Stomach (tissue), 9 donors: ENCODE measurements around the gene DNAJB13. TPM values are rescaled to one million over a fixed set of nuclear protein-coding genes. Genes with fewer than 3 reads are reported as not detected.

Experiments
- DNase-seq, 2 donors: peaks; one replicate each; pipeline versions ENCODE4 v3.0.0 to v3.0.0-alpha.2; 2013 to 2019
- H3K27ac ChIP-seq, 5 donors: fragments of 200-600 bp in 4 of 5; sonication (generic) in 4 of 5; one replicate each; pipeline ENCODE4 v1.5.1; 2013 to 2019; ENCODE audit warnings: mild to moderate bottlenecking in 1 of 5, moderate library complexity in 1 of 5
- H3K27me3 ChIP-seq, 3 donors: fragments of 200-600 bp; sonication (generic); one replicate each; pipeline ENCODE4 v1.5.1; 2017 to 2019; ENCODE audit warnings: mixed run types in 1 of 3
- H3K36me3 ChIP-seq, 4 donors: fragments of 200-600 bp; sonication (generic); 1 replicate in 3 of 4; 2 replicates in 1 of 4; pipeline ENCODE4 v1.5.1; 2016 to 2019
- H3K4me1 ChIP-seq, 4 donors: fragments of 200-600 bp; sonication (generic); one replicate each; pipeline ENCODE4 v1.5.1; 2016 to 2019
- H3K4me3 ChIP-seq, 4 donors: fragments of 200-600 bp; sonication (generic) in 3 of 4; one replicate each; pipeline ENCODE4 v1.5.1; 2016 to 2019; ENCODE audit warnings: mild to moderate bottlenecking in 1 of 4
- H3K9me3 ChIP-seq, 4 donors: fragments of 200-600 bp; sonication (generic); one replicate each; pipeline ENCODE4 v1.5.1; 2016 to 2019
- CTCF ChIP-seq, 7 experiments: fragments of 450-650 bp in 4 of 7; fragments of 200-600 bp in 3 of 7; sonication (generic) in 3 of 7; IDR thresholded peaks; one replicate each; pipeline ENCODE4 v1.5.1; 2016 to 2019; ENCODE audit warnings: antibody characterized with exemption in 7 of 7, control low read depth in 2 of 7, mild to moderate bottlenecking in 1 of 7
- EP300 ChIP-seq: sonication (generic); formaldehyde crosslinking; IDR thresholded peaks from one replicate; pipeline ENCODE4 v1.6.1; 2017; ENCODE audit warnings: antibody characterized with exemption
- POLR2A ChIP-seq, 4 donors: fragments of 450-650 bp; IDR thresholded peaks; one replicate each; pipeline ENCODE4 v1.6.1; 2016; ENCODE audit warnings: antibody characterized with exemption in 4 of 4, control low read depth in 2 of 4, mild to moderate bottlenecking in 1 of 4, moderate library complexity in 1 of 4
- POLR2AphosphoS5 ChIP-seq, 3 donors: sonication (generic); formaldehyde crosslinking; IDR thresholded peaks; one replicate each; pipeline ENCODE4 v1.6.1; 2016; ENCODE audit warnings: antibody characterized with exemption in 3 of 3
- WGBS, 5 donors: extraction: QIAGEN DNeasy Blood & Tissue Kit in 3 of 5; methylation state at CpG; one replicate each; pipeline versions ENCODE4 v1.1.5 to v1.1.7; 2013 to 2018; 5-methylcytosine and 5-hydroxymethylcytosine counted together
- intact Hi-C: fragments of 100-400 bp; cut with DNase I; formaldehyde crosslinking; loops from one replicate; pipeline ENCODE4 v1.15.1; 2023; ENCODE audit warnings: low total_unique reads
- polyA plus RNA-seq, 3 donors: library from polyadenylated mRNA; stranded (reverse); fragments of 200-250 nt; gene quantifications; one replicate each; pipeline ENCODE4 v1.2.3, GENCODE V29; 2013
- total RNA-seq, 5 donors: library from RNA; depleted of rRNA; stranded (reverse); fragments of >200 nt; gene quantifications; one replicate each; pipeline versions ENCODE4 v1.1.0 to v1.2.3, GENCODE V29; 2014 to 2016
- donor health status: healthy with polysubstance abuse.
- donor health status: Bipolar disorder and iron deficiency.
- donor health status: healthy.

Gene DNAJB13
- total and polyA plus RNA-seq, 8 donors, result 0.28 TPM; not detected in 7

GRCh38 chr11:73913472-73913871 is 37.4 kb upstream of the DNAJB13 start:
- intact Hi-C loops, result no loop called here
- peaks cover 28 to 99% (median 94%) of the 10 kb centered on the region in 4 donors for H3K36me3 ChIP-seq

GRCh38 chr11:73914284-73914683 is 36.5 kb upstream of the DNAJB13 start:
- intact Hi-C loops, result no loop called here
- Histone ChIP-seq H3K9me3 (no peaks in the 10 kb centered on the region), H3K27ac (no peak overlapping the region), H3K36me3 (peaks cover 34 to 100% (median 98%) of the 10 kb centered on the region in 4 donors), H3K4me3 (no peak overlapping the region), H3K27me3 (no peaks in the 10 kb centered on the region), H3K4me1 (no peaks in the 10 kb centered on the region)
- WGBS, 5 donors, result 51 to 63% (median 58%) methylated on average over 4 of the region's 4 CpGs
- DNase-seq, result no peak
- TF ChIP-seq CTCF (IDR thresholded peaks at IDR 0.05) (no peak), POLR2AphosphoS5 (IDR thresholded peaks at IDR 0.05) (no peak), POLR2A (IDR thresholded peaks at IDR 0.05) (no peak)

More at GRCh38 chr11:73913472-73913871, 37.4 kb upstream of the DNAJB13 start:
- no peak for DNase-seq
- Histone ChIP-seq H3K27me3 (no peaks in the 10 kb centered on the region), H3K9me3 (no peaks in the 10 kb centered on the region), H3K4me3 (no peak overlapping the region), H3K4me1 (no peaks in the 10 kb centered on the region), H3K27ac (no peak overlapping the region)
- TF ChIP-seq POLR2AphosphoS5 (IDR thresholded peaks at IDR 0.05) (no peak), CTCF (IDR thresholded peaks at IDR 0.05) (no peak), EP300 (no peak), POLR2A (IDR thresholded peaks at IDR 0.05) (no peak)

- 51 to 69% (median 65%) methylated on average over 1 of the region's 1 CpG for WGBS, 5 donors
- intact Hi-C loops, result no loop called here
- H3K36me3 ChIP-seq, result peaks cover 31 to 100% (median 98%) of the 10 kb centered on the region in 4 donors
- H3K9me3 ChIP-seq, result no peaks in the 10 kb centered on the region
- H3K27me3 ChIP-seq, result no peaks in the 10 kb centered on the region
- no peak for TF ChIP-seq EP300
- DNase-seq, result peak in 1 of 2 donors; percentile 6
- no peaks in the 10 kb centered on the region for H3K4me1 ChIP-seq
- H3K27ac ChIP-seq, result no peak overlapping the region
- H3K4me3 ChIP-seq, result no peak overlapping the region
Observed at GRCh38 chr11:73916435-73916834, 34.4 kb upstream of the DNAJB13 start.

GRCh38 chr11:73921180-73921579 is 29.6 kb upstream of the DNAJB13 start:
- 92 to 100% (median 95%) methylated on average over 4 of the region's 4 CpGs for WGBS, 5 donors
- Histone ChIP-seq H3K27me3 (no peaks in the 10 kb centered on the region), H3K4me1 (no peaks in the 10 kb centered on the region), H3K9me3 (no peaks in the 10 kb centered on the region), H3K36me3 (peaks cover 29 to 100% (median 90%) of the 10 kb centered on the region in 4 donors), H3K4me3 (no peak overlapping the region), H3K27ac (no peak overlapping the region)
- DNase-seq, result no peak
- intact Hi-C loops, result no loop called here
- TF ChIP-seq POLR2A (IDR thresholded peaks at IDR 0.05), result no peak
- TF ChIP-seq CTCF (IDR thresholded peaks at IDR 0.05), result no peak
- TF ChIP-seq POLR2AphosphoS5 (IDR thresholded peaks at IDR 0.05), result no peak
- TF ChIP-seq EP300, result no peak

- Histone ChIP-seq H3K27me3 (no peaks in the 10 kb centered on the region), H3K4me3 (no peak overlapping the region), H3K9me3 (no peaks in the 10 kb centered on the region), H3K27ac (no peak overlapping the region), H3K36me3 (peaks cover 29 to 99% (median 92%) of the 10 kb centered on the region in 4 donors), H3K4me1 (peaks cover 0 to 6% (median 0%) of the 10 kb centered on the region in 4 donors)
- no peak for DNase-seq
- intact Hi-C loops, result no loop called here
- TF ChIP-seq EP300 (no peak), POLR2AphosphoS5 (IDR thresholded peaks at IDR 0.05) (no peak), CTCF (IDR thresholded peaks at IDR 0.05) (no peak), POLR2A (IDR thresholded peaks at IDR 0.05) (no peak)
- 66 to 83% (median 79%) methylated on average over 2 of the region's 2 CpGs for WGBS, 5 donors
Observed at GRCh38 chr11:73929388-73929787, 21.4 kb upstream of the DNAJB13 start.
